WTC11 (cell line): ENCODE data around the gene LAMA3. TPM values are rescaled to one million over a fixed set of nuclear protein-coding genes. Genes with fewer than 3 reads are reported as not detected.

Experiments used
- ATAC-seq: fragments of 200-7000 bp; cut with Tn5 transposase; 2 replicates; pipeline ENCODE4 v1.10.0; 2021; ENCODE audit warnings: mild to moderate bottlenecking, moderate library complexity
- CTCF ChIA-PET: fragments of 300-600 bp; sonication (Branson Sonifier 250); formaldehyde crosslinking; loops from one replicate; lab custom pipeline; 2021; ENCODE audit warnings: antibody characterized with exemption; lab: Charles Lee
- POLR2A ChIA-PET: fragments of 350-600 bp; sonication (Branson Sonifier 250); formaldehyde crosslinking; loops from one replicate; lab custom pipeline; 2021; ENCODE audit warnings: antibody characterized with exemption; lab: Charles Lee
- DNase-seq: peaks from one replicate; pipeline ENCODE4 v3.0.0; 2021; ENCODE audit warnings: low spot score
- H3K27ac Mint-ChIP-seq: 2 replicates; pipeline ENCODE4 v1.8.0; 2021; ENCODE audit warnings: mixed read lengths
- H3K27me3 Mint-ChIP-seq: 2 replicates; pipeline ENCODE4 v1.8.0; 2021; ENCODE audit warnings: low read depth, mild to moderate bottlenecking, moderate library complexity, mixed read lengths
- H3K36me3 Mint-ChIP-seq: 2 replicates; pipeline ENCODE4 v1.8.0; 2021; ENCODE audit warnings: mixed read lengths
- H3K4me1 Mint-ChIP-seq: 2 replicates; pipeline ENCODE4 v1.8.0; 2022; ENCODE audit warnings: mixed read lengths
- H3K4me3 Mint-ChIP-seq: 2 replicates; pipeline ENCODE4 v1.8.0; 2021; ENCODE audit warnings: mild to moderate bottlenecking, moderate library complexity, mixed read lengths
- H3K9me3 Mint-ChIP-seq: 2 replicates; pipeline ENCODE4 v1.8.0; 2021; ENCODE audit warnings: mixed read lengths
- CREM ChIP-seq: sonication (generic); formaldehyde crosslinking; IDR thresholded peaks from 2 replicates; pipeline ENCODE4 v1.8.1; 2022; ENCODE audit warnings: mild to moderate bottlenecking, missing genetic modification reagents, moderate library complexity
- EMX1 ChIP-seq: fragments of 250-450 bp; sonication (Bioruptor Pico); IDR thresholded peaks from 2 replicates; pipeline ENCODE4 v1.8.0; 2021; ENCODE audit warnings: mild to moderate bottlenecking
- FOXP1 ChIP-seq: sonication (generic); formaldehyde crosslinking; IDR thresholded peaks from 2 replicates; pipeline ENCODE4 v1.8.0; 2022; ENCODE audit warnings: missing genetic modification reagents, mild to moderate bottlenecking, moderate library complexity, borderline replicate concordance
- MXD4 ChIP-seq: fragments of 250-450 bp; sonication (Bioruptor Pico); IDR thresholded peaks from 2 replicates; pipeline ENCODE4 v1.8.0; 2021; ENCODE audit warnings: mild to moderate bottlenecking, moderate library complexity, borderline replicate concordance
- RELA ChIP-seq: sonication (generic); formaldehyde crosslinking; IDR thresholded peaks from 2 replicates; pipeline ENCODE4 v1.8.1; 2022; ENCODE audit warnings: missing genetic modification reagents, mild to moderate bottlenecking, borderline replicate concordance
- TP53 ChIP-seq: sonication (generic); formaldehyde crosslinking; IDR thresholded peaks from 2 replicates; pipeline ENCODE4 v1.8.1; 2023; ENCODE audit warnings: mild to moderate bottlenecking, missing genetic modification reagents
- ZNF121 ChIP-seq: sonication (generic); formaldehyde crosslinking; IDR thresholded peaks from 2 replicates; pipeline ENCODE4 v1.8.0; 2023; ENCODE audit warnings: missing genetic modification reagents
- ZNF138 ChIP-seq: sonication (generic); formaldehyde crosslinking; conservative IDR thresholded peaks from 2 replicates; pipeline ENCODE4 v1.8.1; 2022; ENCODE audit warnings: mild to moderate bottlenecking, moderate library complexity, missing genetic modification reagents
- ZNF263 ChIP-seq: sonication (generic); formaldehyde crosslinking; IDR thresholded peaks from 2 replicates; pipeline ENCODE4 v1.8.1; 2022; ENCODE audit warnings: low read depth, mild to moderate bottlenecking, moderate library complexity, missing genetic modification reagents
- ZNF317 ChIP-seq: sonication (generic); formaldehyde crosslinking; IDR thresholded peaks from 2 replicates; pipeline ENCODE4 v1.8.1; 2023; ENCODE audit warnings: low read depth, mild to moderate bottlenecking, moderate library complexity, missing genetic modification reagents, borderline replicate concordance
- ZNF396 ChIP-seq: fragments of 250-450 bp; sonication (Bioruptor Pico); IDR thresholded peaks from 2 replicates; pipeline ENCODE4 v1.8.0; 2021; ENCODE audit warnings: mild to moderate bottlenecking, moderate library complexity, borderline replicate concordance
- total RNA-seq: library from RNA; stranded (reverse); gene quantifications from 3 replicates; pipeline ENCODE4 v1.2.3, GENCODE V29; 2021
- TF ChIP-seq, protein P1 (sequence below): sonication (generic); formaldehyde crosslinking; IDR thresholded peaks from 2 replicates; pipeline ENCODE4 v1.8.0; 2022; ENCODE audit warnings: mild to moderate bottlenecking, missing genetic modification reagents
- TF ChIP-seq, protein P2 (sequence below): sonication (generic); formaldehyde crosslinking; IDR thresholded peaks from 2 replicates; pipeline ENCODE4 v1.8.1; 2022; ENCODE audit warnings: low read depth, missing genetic modification reagents, borderline replicate concordance
- TF ChIP-seq, protein P3 (sequence below): fragments of 250-450 bp; sonication (Bioruptor Pico); IDR thresholded peaks from 2 replicates; pipeline ENCODE4 v1.9.0; 2021; ENCODE audit warnings: moderate library complexity, mild to moderate bottlenecking, inconsistent platforms, borderline replicate concordance
- TF ChIP-seq, protein P4 (sequence below): fragments of 250-450 bp; sonication (Bioruptor Pico); IDR thresholded peaks from 2 replicates; pipeline ENCODE4 v1.8.0; 2021; ENCODE audit warnings: mild to moderate bottlenecking
- TF ChIP-seq, protein P5 (sequence below): sonication (generic); formaldehyde crosslinking; IDR thresholded peaks from 2 replicates; pipeline ENCODE4 v1.8.1; 2022; ENCODE audit warnings: missing genetic modification reagents, borderline replicate concordance
- TF ChIP-seq, protein P6 (sequence below): sonication (generic); formaldehyde crosslinking; IDR thresholded peaks from 2 replicates; pipeline ENCODE4 v1.8.0; 2022; ENCODE audit warnings: mild to moderate bottlenecking, missing genetic modification reagents
- TF ChIP-seq, protein P7 (sequence below): sonication (generic); formaldehyde crosslinking; IDR thresholded peaks from 2 replicates; pipeline ENCODE4 v1.8.1; 2023; ENCODE audit warnings: mild to moderate bottlenecking, missing genetic modification reagents, borderline replicate concordance

LAMA3 gene
- total RNA-seq, 1 experiment from 2014 or later: 0.83 TPM

DNA sequence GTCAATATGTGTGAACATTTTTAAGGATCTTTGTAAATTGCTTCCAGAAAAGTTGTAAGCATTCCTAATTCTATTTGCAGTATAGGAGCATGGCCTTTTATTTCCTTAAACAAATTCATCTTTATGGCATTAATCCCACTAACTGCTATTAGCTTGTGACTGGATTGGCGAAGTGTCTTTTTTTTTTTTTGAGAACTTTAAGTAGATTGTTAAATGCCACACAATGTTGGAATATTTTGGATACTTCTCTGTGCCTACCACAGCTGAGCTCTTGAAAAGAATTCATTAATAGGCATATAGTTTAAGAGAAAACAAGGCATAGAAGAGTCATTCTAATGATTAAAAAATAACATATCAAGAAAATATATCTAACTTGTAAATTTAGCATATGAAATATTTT, 129.7 kb downstream of the LAMA3 start:
- ATAC-seq: no peak
- ChIA-PET POLR2A (no interaction called here), CTCF (no interaction called here)
- H3K4me3 Mint-ChIP-seq: no peak overlapping the region
- H3K36me3 Mint-ChIP-seq: no peaks in the 10 kb centered on the region
- H3K9me3 Mint-ChIP-seq: no peaks in the 10 kb centered on the region
- no peaks in the 10 kb centered on the region; the same call in 1 of the 2 replicates for H3K27me3 Mint-ChIP-seq
- no peak overlapping the region for H3K27ac Mint-ChIP-seq
- TF ChIP-seq CREM: no peak
- TF ChIP-seq, protein P1, sequence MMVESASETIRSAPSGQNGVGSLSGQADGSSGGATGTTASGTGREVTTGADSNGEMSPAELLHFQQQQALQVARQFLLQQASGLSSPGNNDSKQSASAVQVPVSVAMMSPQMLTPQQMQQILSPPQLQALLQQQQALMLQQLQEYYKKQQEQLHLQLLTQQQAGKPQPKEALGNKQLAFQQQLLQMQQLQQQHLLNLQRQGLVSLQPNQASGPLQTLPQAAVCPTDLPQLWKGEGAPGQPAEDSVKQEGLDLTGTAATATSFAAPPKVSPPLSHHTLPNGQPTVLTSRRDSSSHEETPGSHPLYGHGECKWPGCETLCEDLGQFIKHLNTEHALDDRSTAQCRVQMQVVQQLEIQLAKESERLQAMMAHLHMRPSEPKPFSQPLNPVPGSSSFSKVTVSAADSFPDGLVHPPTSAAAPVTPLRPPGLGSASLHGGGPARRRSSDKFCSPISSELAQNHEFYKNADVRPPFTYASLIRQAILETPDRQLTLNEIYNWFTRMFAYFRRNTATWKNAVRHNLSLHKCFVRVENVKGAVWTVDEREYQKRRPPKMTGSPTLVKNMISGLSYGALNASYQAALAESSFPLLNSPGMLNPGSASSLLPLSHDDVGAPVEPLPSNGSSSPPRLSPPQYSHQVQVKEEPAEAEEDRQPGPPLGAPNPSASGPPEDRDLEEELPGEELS: no peak
- no peak for TF ChIP-seq ZNF138 (CRISPR knock-in tag)
- TF ChIP-seq ZNF396: no peak
- no peak for TF ChIP-seq MXD4 (CRISPR knock-in tag)
- TF ChIP-seq RELA (CRISPR knock-in tag): no peak
- TF ChIP-seq, protein P2, sequence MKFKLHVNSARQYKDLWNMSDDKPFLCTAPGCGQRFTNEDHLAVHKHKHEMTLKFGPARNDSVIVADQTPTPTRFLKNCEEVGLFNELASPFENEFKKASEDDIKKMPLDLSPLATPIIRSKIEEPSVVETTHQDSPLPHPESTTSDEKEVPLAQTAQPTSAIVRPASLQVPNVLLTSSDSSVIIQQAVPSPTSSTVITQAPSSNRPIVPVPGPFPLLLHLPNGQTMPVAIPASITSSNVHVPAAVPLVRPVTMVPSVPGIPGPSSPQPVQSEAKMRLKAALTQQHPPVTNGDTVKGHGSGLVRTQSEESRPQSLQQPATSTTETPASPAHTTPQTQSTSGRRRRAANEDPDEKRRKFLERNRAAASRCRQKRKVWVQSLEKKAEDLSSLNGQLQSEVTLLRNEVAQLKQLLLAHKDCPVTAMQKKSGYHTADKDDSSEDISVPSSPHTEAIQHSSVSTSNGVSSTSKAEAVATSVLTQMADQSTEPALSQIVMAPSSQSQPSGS: no peak
- TF ChIP-seq TP53 (CRISPR knock-in tag): no peak
- TF ChIP-seq, protein P3, sequence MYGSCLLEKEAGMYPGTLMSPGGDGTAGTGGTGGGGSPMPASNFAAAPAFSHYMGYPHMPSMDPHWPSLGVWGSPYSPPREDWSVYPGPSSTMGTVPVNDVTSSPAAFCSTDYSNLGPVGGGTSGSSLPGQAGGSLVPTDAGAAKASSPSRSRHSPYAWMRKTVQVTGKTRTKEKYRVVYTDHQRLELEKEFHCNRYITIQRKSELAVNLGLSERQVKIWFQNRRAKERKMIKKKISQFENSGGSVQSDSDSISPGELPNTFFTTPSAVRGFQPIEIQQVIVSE (CRISPR knock-in tag): no peak
- TF ChIP-seq FOXP1 (CRISPR knock-in tag): no peak
- no peak for TF ChIP-seq EMX1 (CRISPR knock-in tag)
- TF ChIP-seq, protein P4, sequence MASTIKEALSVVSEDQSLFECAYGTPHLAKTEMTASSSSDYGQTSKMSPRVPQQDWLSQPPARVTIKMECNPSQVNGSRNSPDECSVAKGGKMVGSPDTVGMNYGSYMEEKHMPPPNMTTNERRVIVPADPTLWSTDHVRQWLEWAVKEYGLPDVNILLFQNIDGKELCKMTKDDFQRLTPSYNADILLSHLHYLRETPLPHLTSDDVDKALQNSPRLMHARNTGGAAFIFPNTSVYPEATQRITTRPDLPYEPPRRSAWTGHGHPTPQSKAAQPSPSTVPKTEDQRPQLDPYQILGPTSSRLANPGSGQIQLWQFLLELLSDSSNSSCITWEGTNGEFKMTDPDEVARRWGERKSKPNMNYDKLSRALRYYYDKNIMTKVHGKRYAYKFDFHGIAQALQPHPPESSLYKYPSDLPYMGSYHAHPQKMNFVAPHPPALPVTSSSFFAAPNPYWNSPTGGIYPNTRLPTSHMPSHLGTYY (CRISPR knock-in tag): no peak
- TF ChIP-seq ZNF317 (CRISPR knock-in tag): no peak
- H3K4me1 Mint-ChIP-seq: peaks cover 58% of the 10 kb centered on the region
- no peak for DNase-seq

DNA sequence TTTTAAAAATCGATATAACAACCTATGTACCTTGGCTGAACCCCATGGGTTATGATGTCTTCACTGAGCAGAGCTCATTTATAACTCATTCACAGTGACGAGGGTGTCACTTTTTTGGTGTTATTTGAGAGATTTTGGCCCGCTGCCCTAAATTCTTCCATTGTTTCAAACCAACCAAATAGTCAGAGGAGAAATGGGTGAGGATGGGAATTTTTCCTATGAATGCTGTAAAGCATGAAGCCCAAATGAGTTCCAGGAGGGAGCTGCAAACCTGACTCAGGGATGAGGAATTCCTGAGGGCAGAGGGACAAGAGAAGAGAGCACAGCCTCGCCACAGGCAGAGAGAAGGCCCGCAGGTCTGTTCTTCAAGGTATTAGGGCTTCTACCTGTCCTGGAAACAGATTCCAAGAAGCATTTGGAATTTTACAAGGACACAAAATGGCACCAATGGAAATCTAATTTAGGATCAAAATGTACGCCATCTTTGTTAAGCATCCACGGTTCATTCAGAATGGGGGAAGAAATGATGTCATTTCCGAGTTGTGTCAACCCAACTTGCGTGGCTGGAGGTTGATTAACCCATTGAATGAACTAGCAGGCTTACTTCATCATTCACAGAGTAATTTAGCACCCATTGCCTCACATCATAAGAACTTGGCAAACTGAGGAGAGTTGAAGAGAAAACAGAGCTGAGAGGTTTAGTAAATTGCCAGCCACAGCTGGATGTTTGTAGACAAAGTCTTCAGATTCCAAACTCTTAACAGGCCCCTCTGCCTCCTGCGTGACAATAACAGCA, 133.5 kb downstream of the LAMA3 start:
- ChIA-PET CTCF (interaction anchor here (1.0 kb wide), 1 partner anchor 96 kb away, joined by 4 read pairs; no protein-coding TSS in a partner anchor), POLR2A (no interaction called here)
- Mint-ChIP-seq H3K4me3 (no peak overlapping the region), H3K4me1 (peaks cover 38% of the 10 kb centered on the region), H3K27ac (no peak overlapping the region), H3K36me3 (no peaks in the 10 kb centered on the region), H3K27me3 (no peaks in the 10 kb centered on the region), H3K9me3 (no peaks in the 10 kb centered on the region)
- DNase-seq: no peak
- TF ChIP-seq, protein P5, sequence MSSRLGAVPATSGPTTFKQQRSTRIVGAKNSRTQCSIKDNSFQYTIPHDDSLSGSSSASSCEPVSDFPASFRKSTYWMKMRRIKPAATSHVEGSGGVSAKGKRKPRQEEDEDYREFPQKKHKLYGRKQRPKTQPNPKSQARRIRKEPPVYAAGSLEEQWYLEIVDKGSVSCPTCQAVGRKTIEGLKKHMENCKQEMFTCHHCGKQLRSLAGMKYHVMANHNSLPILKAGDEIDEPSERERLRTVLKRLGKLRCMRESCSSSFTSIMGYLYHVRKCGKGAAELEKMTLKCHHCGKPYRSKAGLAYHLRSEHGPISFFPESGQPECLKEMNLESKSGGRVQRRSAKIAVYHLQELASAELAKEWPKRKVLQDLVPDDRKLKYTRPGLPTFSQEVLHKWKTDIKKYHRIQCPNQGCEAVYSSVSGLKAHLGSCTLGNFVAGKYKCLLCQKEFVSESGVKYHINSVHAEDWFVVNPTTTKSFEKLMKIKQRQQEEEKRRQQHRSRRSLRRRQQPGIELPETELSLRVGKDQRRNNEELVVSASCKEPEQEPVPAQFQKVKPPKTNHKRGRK (CRISPR knock-in tag): no peak
- TF ChIP-seq ZNF121 (CRISPR knock-in tag) (no peak), ZNF263 (CRISPR knock-in tag) (no peak)
- TF ChIP-seq, protein P6, sequence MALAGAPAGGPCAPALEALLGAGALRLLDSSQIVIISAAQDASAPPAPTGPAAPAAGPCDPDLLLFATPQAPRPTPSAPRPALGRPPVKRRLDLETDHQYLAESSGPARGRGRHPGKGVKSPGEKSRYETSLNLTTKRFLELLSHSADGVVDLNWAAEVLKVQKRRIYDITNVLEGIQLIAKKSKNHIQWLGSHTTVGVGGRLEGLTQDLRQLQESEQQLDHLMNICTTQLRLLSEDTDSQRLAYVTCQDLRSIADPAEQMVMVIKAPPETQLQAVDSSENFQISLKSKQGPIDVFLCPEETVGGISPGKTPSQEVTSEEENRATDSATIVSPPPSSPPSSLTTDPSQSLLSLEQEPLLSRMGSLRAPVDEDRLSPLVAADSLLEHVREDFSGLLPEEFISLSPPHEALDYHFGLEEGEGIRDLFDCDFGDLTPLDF (CRISPR knock-in tag): no peak
- TF ChIP-seq, protein P7, sequence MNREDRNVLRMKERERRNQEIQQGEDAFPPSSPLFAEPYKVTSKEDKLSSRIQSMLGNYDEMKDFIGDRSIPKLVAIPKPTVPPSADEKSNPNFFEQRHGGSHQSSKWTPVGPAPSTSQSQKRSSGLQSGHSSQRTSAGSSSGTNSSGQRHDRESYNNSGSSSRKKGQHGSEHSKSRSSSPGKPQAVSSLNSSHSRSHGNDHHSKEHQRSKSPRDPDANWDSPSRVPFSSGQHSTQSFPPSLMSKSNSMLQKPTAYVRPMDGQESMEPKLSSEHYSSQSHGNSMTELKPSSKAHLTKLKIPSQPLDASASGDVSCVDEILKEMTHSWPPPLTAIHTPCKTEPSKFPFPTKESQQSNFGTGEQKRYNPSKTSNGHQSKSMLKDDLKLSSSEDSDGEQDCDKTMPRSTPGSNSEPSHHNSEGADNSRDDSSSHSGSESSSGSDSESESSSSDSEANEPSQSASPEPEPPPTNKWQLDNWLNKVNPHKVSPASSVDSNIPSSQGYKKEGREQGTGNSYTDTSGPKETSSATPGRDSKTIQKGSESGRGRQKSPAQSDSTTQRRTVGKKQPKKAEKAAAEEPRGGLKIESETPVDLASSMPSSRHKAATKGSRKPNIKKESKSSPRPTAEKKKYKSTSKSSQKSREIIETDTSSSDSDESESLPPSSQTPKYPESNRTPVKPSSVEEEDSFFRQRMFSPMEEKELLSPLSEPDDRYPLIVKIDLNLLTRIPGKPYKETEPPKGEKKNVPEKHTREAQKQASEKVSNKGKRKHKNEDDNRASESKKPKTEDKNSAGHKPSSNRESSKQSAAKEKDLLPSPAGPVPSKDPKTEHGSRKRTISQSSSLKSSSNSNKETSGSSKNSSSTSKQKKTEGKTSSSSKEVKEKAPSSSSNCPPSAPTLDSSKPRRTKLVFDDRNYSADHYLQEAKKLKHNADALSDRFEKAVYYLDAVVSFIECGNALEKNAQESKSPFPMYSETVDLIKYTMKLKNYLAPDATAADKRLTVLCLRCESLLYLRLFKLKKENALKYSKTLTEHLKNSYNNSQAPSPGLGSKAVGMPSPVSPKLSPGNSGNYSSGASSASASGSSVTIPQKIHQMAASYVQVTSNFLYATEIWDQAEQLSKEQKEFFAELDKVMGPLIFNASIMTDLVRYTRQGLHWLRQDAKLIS (CRISPR knock-in tag): no peak
- ATAC-seq: peak; percentile 69
